ENCODE results near the gene RIMOC1. TPM values are rescaled to one million over a fixed set of nuclear protein-coding genes. Genes with fewer than 3 reads are reported as not detected.
"Not testable (repeated sequence)": the region's sequence is repeated elsewhere in the genome, so short reads cannot be mapped to it uniquely, and the experiment has no call there.

The RIMOC1 gene
- total RNA-seq, 1 experiment from 2014 or later = 7.1 TPM

- no peak for DNase-seq (ENCODE audit: low read depth)
These were observed 31.4 kb downstream of the RIMOC1 start for GRCh38 chr5:41935544-41935943.

GRCh38 chr5:41940641-41941040 is 36.5 kb downstream of the RIMOC1 start:
- DNase-seq (ENCODE audit: low read depth) = no peak
- in situ Hi-C loops (cut with HindIII; ENCODE audit: low pct_unique_long_range_greater_than_20kb, low sequenced_read_pairs) = no loop called here

More at GRCh38 chr5:41935544-41935943, 31.4 kb downstream of the RIMOC1 start:
- in situ Hi-C loops (cut with HindIII; ENCODE audit: low pct_unique_long_range_greater_than_20kb, low sequenced_read_pairs) = no loop called here

- DNase-seq (ENCODE audit: low read depth); in situ Hi-C loops (cut with HindIII; ENCODE audit: low pct_unique_long_range_greater_than_20kb, low sequenced_read_pairs): not testable (repeated sequence)
These were observed 41.3 kb downstream of the RIMOC1 start for GRCh38 chr5:41945332-41945955.

- no peak for DNase-seq (ENCODE audit: low read depth)
- in situ Hi-C loops (cut with HindIII; ENCODE audit: low pct_unique_long_range_greater_than_20kb, low sequenced_read_pairs) = no loop called here
These were observed 47.1 kb downstream of the RIMOC1 start for GRCh38 chr5:41951224-41951623.

Other genes starting within 250 kb of the RIMOC1 start
- gene OXCT1, start 33.9 kb upstream of the RIMOC1 start, total RNA-seq (2014; rRNA removed; shearing (Covaris generic); ENCODE audit: low replicate concordance) = 4.5 and 12.4 TPM in 2 replicates
- gene FBXO4, start 20.9 kb downstream of the RIMOC1 start, total RNA-seq (2014; rRNA removed; shearing (Covaris generic); ENCODE audit: low replicate concordance) = 19.6 and 20.6 TPM in 2 replicates